Stimulated activated CD8-positive, alpha-beta memory T cell treated with anti-CD3 and anti-CD28 coated beads, Interleukin-12 subunit alpha, Interleukin-12 subunit beta, amount 100 ng/mL, for 1 hour (primary cell): ENCODE results near the gene INHBE.
"Not testable (repeated sequence)": the region's sequence is repeated elsewhere in the genome, so short reads cannot be mapped to it uniquely, and the experiment has no call there.

Source experiments
- DNase-seq: peaks from one replicate; pipeline ENCODE4 v3.0.0-alpha.2; 2020; ENCODE audit warnings: low read depth

Gene INHBE

GRCh38 chr12:57454566-57455373 is at the start of gene INHBE:
TSS of gene INHBE (plus strand) at chr12:57455307. CDS start at chr12:57455537, 230 bp downstream.
- DNase-seq: no peak

GRCh38 chr12:57410534-57410933 is 44.6 kb upstream of the INHBE start:
- no peak for DNase-seq

- DNase-seq: not testable (repeated sequence)
Observed at GRCh38 chr12:57414160-57414559, 40.9 kb upstream of the INHBE start.

GRCh38 chr12:57415088-57415487 is 40.0 kb upstream of the INHBE start:
- DNase-seq: no peak

- no peak for DNase-seq
Observed at GRCh38 chr12:57416039-57416996, 38.8 kb upstream of the INHBE start.

GRCh38 chr12:57418255-57418654 is 36.9 kb upstream of the INHBE start:
- DNase-seq: no peak

GRCh38 chr12:57419495-57419894 is 35.6 kb upstream of the INHBE start:
- DNase-seq: no peak

GRCh38 chr12:57420482-57420881 is 34.6 kb upstream of the INHBE start:
- DNase-seq: no peak

- not testable (repeated sequence) for DNase-seq
Observed at GRCh38 chr12:57426948-57427347, 28.2 kb upstream of the INHBE start.

GRCh38 chr12:57428965-57429364 is 26.1 kb upstream of the INHBE start:
- no peak for DNase-seq

GRCh38 chr12:57429473-57430111 is 25.5 kb upstream of the INHBE start:
- no peak for DNase-seq

GRCh38 chr12:57430112-57430930 is 24.8 kb upstream of the INHBE start:
- peak; percentile 12 for DNase-seq

GRCh38 chr12:57430931-57431566 is 24.1 kb upstream of the INHBE start, which contains the start of gene R3HDM2:
TSS of gene R3HDM2 (minus strand) at chr12:57431043. CDS start at chr12:57310428, 120,615 bp downstream.
- peak; percentile 92 for DNase-seq

- DNase-seq: no peak
Observed at GRCh38 chr12:57431654-57432188, 23.4 kb upstream of the INHBE start.

GRCh38 chr12:57433370-57433769 is 21.7 kb upstream of the INHBE start:
- DNase-seq: no peak

GRCh38 chr12:57434517-57435223 is 20.4 kb upstream of the INHBE start, which contains the start of gene INHBC:
TSS of gene INHBC (plus strand) at chr12:57434784. CDS start at chr12:57434887, 103 bp downstream.
- no peak for DNase-seq

- no peak for DNase-seq
Observed at GRCh38 chr12:57435293-57435692, 19.8 kb upstream of the INHBE start.

- DNase-seq: no peak
Observed at GRCh38 chr12:57438400-57438799, 16.7 kb upstream of the INHBE start.

- DNase-seq: no peak
Observed at GRCh38 chr12:57439762-57440266, 15.3 kb upstream of the INHBE start.

GRCh38 chr12:57441393-57441792 is 13.7 kb upstream of the INHBE start:
- not testable (repeated sequence) for DNase-seq
